Ovary (tissue), 9 donors: Measurements from ENCODE around the gene AIFM2. TPM values are rescaled to one million over a fixed set of nuclear protein-coding genes. Genes with fewer than 3 reads are reported as not detected.
"Not testable (repeated sequence)": the region's sequence is repeated elsewhere in the genome, so short reads cannot be mapped to it uniquely, and the experiment has no call there.

Experiments
- DNase-seq, 5 donors: peaks; one replicate each; pipeline ENCODE4 v3.0.0-alpha.2; 2019 to 2020
- H3K27ac ChIP-seq, 2 donors: fragments of 200-600 bp; one replicate each; pipeline versions ENCODE4 v1.5.1 to v1.8.0; 2019 to 2022
- H3K27me3 ChIP-seq: fragments of 200-600 bp; one replicate; pipeline ENCODE4 v1.8.0; 2022
- H3K36me3 ChIP-seq: fragments of 200-600 bp; sonication (generic); one replicate; pipeline ENCODE4 v1.5.1; 2019
- H3K4me1 ChIP-seq: one replicate; pipeline ENCODE4 v1.8.1; 2013; ENCODE audit warnings: mild to moderate bottlenecking, moderate library complexity; ENCODE audit not compliant: insufficient read depth
- H3K4me3 ChIP-seq: fragments of 200-600 bp; sonication (generic); one replicate; pipeline ENCODE4 v1.5.1; 2017
- H3K9me3 ChIP-seq, 2 donors: fragments of 200-600 bp in 1 of 2; sonication (generic) in 1 of 2; one replicate each; pipeline versions ENCODE4 v1.5.1 to v1.8.1; 2013 to 2019; ENCODE audit warnings: mild to moderate bottlenecking in 1 of 2, moderate library complexity in 1 of 2
- CTCF ChIP-seq, 3 donors: fragments of 450-650 bp in 2 of 3; fragments of 200-600 bp in 1 of 3; IDR thresholded peaks; one replicate each; pipeline versions ENCODE4 v1.5.1 to v1.8.0; 2016 to 2022; ENCODE audit warnings: antibody characterized with exemption in 3 of 3, mild to moderate bottlenecking in 1 of 3
- EP300 ChIP-seq: sonication (generic); formaldehyde crosslinking; IDR thresholded peaks from one replicate; pipeline ENCODE4 v1.6.1; 2017; ENCODE audit warnings: antibody characterized with exemption
- POLR2A ChIP-seq: fragments of 450-650 bp; IDR thresholded peaks from one replicate; pipeline ENCODE4 v1.6.1; 2017; ENCODE audit warnings: antibody characterized with exemption, mild to moderate bottlenecking, moderate library complexity
- WGBS, 3 donors: extraction: QIAGEN DNeasy Blood & Tissue Kit in 1 of 3; methylation state at CpG; one replicate each; pipeline versions ENCODE4 v1.1.5 to v1.1.7; 2013 to 2017; 5-methylcytosine and 5-hydroxymethylcytosine counted together
- intact Hi-C, 4 donors: fragments of 100-400 bp; cut with DNase I; formaldehyde crosslinking; loops; one replicate each; pipeline versions ENCODE4 v1.11.0 to v1.15.1; 2022 to 2023
- polyA plus RNA-seq, 2 donors: library from polyadenylated mRNA; stranded (reverse); fragments of 200-250 nt in 1 of 2; fragments of 350-450 nt in 1 of 2; fragmentation: Illumina TruSeq in 1 of 2; extraction: RNeasy Lipid Tissue Mini Kit (QIAGEN cat#74804) in 1 of 2; gene quantifications; one replicate each; pipeline ENCODE4 v1.2.3, GENCODE V29; 2013 to 2014
- total RNA-seq, 7 donors: library from RNA; depleted of rRNA in 2 of 7; stranded (reverse); fragments of >200 nt in 2 of 7; fragmentation: NEBNext Ultra II Directional in 3 of 7; extraction: Animal tissue kit (Norgen Biotek cat#: 25700) in 3 of 7; gene quantifications; one replicate each; pipeline versions ENCODE4 v1.1.0 to v1.2.4, GENCODE V29; 2016 to 2023
- donor health status: DM: no; HTN: no; CAD: no; lungs with moderate emphysema.
- donor health status: DM: no; HTN: no; CAD: no.
- donor health status: Bipolar disorder and iron deficiency.
- donor health status: DM: yes; HTN: yes; CAD: no.
- donor health status: DM: no; HTN: no; CAD: no.
- donor health status: DM: yes; HTN: yes; CAD: no.

Gene AIFM2
- total and polyA plus RNA-seq, 9 donors, result 5.7 to 13.9 (median 7.2) TPM

- WGBS, 3 donors, result 86 to 96% (median 94%) methylated on average over 1 to 2 of the region's 2 CpGs
- intact Hi-C loops, result no loop called here
- H3K4me1 ChIP-seq, result peaks cover 2% of the 10 kb centered on the region
These were observed 29.7 kb upstream of the AIFM2 start for GRCh38 chr10:70162151-70162891.

GRCh38 chr10:70160798-70161197 is 28.2 kb upstream of the AIFM2 start:
- Histone ChIP-seq H3K4me1 (peaks cover 2% of the 10 kb centered on the region), H3K36me3 (no peaks in the 10 kb centered on the region)
- 34 to 40% (median 35%) methylated on average over 1 of the region's 1 CpG for WGBS, 3 donors

More at GRCh38 chr10:70162151-70162891, 29.7 kb upstream of the AIFM2 start:
- Histone ChIP-seq H3K27me3 (no peaks in the 10 kb centered on the region), H3K9me3 (no peaks in the 10 kb centered on the region), H3K4me3 (no peak overlapping the region), H3K27ac (no peak overlapping the region), H3K36me3 (no peaks in the 10 kb centered on the region)
- no peak for DNase-seq
- TF ChIP-seq CTCF (IDR thresholded peaks at IDR 0.05) (no peak), EP300 (no peak), POLR2A (no peak)

GRCh38 chr10:70159366-70159765 is 26.7 kb upstream of the AIFM2 start:
- DNase-seq, result not testable (repeated sequence)
- WGBS, 3 donors, result 60 to 92% (median 87%) methylated on average over 3 of the region's 3 CpGs

More at GRCh38 chr10:70160798-70161197, 28.2 kb upstream of the AIFM2 start:
- H3K9me3 ChIP-seq, result no peaks in the 10 kb centered on the region
- no peak overlapping the region for H3K27ac ChIP-seq
- intact Hi-C loops, result no loop called here
- no peak for DNase-seq
- no peak for TF ChIP-seq POLR2A
- no peak for TF ChIP-seq EP300
- no peak for TF ChIP-seq CTCF (IDR thresholded peaks at IDR 0.05)
- no peaks in the 10 kb centered on the region for H3K27me3 ChIP-seq
- no peak overlapping the region for H3K4me3 ChIP-seq

GRCh38 chr10:70158113-70158512 is 25.5 kb upstream of the AIFM2 start:
- no peak for TF ChIP-seq CTCF (IDR thresholded peaks at IDR 0.05)
- no peak for TF ChIP-seq EP300
- no peak for TF ChIP-seq POLR2A
- no peak overlapping the region for H3K4me3 ChIP-seq
- intact Hi-C loops, result no loop called here
- no peaks in the 10 kb centered on the region for H3K36me3 ChIP-seq
- 19 to 28% (median 19%) methylated on average over 2 of the region's 2 CpGs for WGBS, 3 donors
- no peaks in the 10 kb centered on the region for H3K27me3 ChIP-seq
- H3K27ac ChIP-seq, result no peak overlapping the region
- no peaks in the 10 kb centered on the region for H3K9me3 ChIP-seq
- H3K4me1 ChIP-seq, result peaks cover under 1% of the 10 kb centered on the region
- DNase-seq, result no peak

More at GRCh38 chr10:70159366-70159765, 26.7 kb upstream of the AIFM2 start:
- intact Hi-C loops, H3K9me3 ChIP-seq, H3K27ac ChIP-seq, H3K4me1 ChIP-seq, H3K27me3 ChIP-seq, H3K4me3 ChIP-seq, H3K36me3 ChIP-seq: not testable (repeated sequence)

- Histone ChIP-seq H3K4me1 (no peaks in the 10 kb centered on the region), H3K9me3 (no peaks in the 10 kb centered on the region), H3K27me3 (no peaks in the 10 kb centered on the region), H3K36me3 (no peaks in the 10 kb centered on the region), H3K4me3 (no peak overlapping the region), H3K27ac (no peak overlapping the region)
- DNase-seq, result no peak
- no peak for TF ChIP-seq CTCF (IDR thresholded peaks at IDR 0.05)
- TF ChIP-seq POLR2A, result no peak
- TF ChIP-seq EP300, result no peak
- intact Hi-C loops, result no loop called here
- 60 to 83% (median 61%) methylated on average over 3 of the region's 3 CpGs for WGBS, 3 donors
These were observed 22.7 kb upstream of the AIFM2 start for GRCh38 chr10:70155255-70155838.
